ENCODE measurements around the gene SPAG5.

Gene SPAG5

GRCh38 chr17:28624148-28624547, 25.3 kb upstream of the SPAG5 start:
- no peaks in the 10 kb centered on the region for H3K27me3 Mint-ChIP-seq (ENCODE audit: low read depth)
- no peak overlapping the region for H3K4me3 Mint-ChIP-seq
- no peak overlapping the region for H3K27ac Mint-ChIP-seq
- H3K4me1 Mint-ChIP-seq: no peaks in the 10 kb centered on the region
- H3K36me3 Mint-ChIP-seq (ENCODE audit: low read depth): peaks cover 79% of the 10 kb centered on the region
- TF ChIP-seq CTCF (IDR thresholded peaks at IDR 0.05; ENCODE audit: unreplicated experiment in 3 of 3): no peak
- H3K9me3 Mint-ChIP-seq: no peaks in the 10 kb centered on the region

DNA sequence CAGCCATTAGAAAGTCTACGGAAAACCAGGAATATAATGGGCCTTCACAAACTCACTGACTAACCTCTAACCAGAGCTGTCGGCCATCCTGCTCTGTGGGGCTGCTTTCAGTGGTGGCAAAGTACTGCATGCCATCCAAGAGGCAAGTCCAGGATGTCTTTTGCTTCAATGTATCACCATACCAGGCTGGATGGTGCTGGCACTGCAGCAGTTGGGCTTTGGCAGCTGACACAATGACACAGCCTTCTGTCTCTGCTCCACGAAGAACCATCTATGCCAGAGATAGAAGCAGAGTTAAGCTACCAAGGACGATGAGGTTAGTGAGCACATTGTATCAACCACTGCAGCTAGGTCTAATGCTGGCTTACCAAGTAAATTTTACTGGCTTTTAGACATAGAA, 24.9 kb upstream of the SPAG5 start:
- Mint-ChIP-seq H3K9me3 (no peaks in the 10 kb centered on the region), H3K36me3 (ENCODE audit: low read depth) (peaks cover 83% of the 10 kb centered on the region), H3K27me3 (ENCODE audit: low read depth) (no peaks in the 10 kb centered on the region), H3K4me3 (no peak overlapping the region), H3K27ac (no peak overlapping the region), H3K4me1 (no peaks in the 10 kb centered on the region)
- TF ChIP-seq CTCF (IDR thresholded peaks at IDR 0.05; ENCODE audit: unreplicated experiment in 3 of 3): no peak

DNA sequence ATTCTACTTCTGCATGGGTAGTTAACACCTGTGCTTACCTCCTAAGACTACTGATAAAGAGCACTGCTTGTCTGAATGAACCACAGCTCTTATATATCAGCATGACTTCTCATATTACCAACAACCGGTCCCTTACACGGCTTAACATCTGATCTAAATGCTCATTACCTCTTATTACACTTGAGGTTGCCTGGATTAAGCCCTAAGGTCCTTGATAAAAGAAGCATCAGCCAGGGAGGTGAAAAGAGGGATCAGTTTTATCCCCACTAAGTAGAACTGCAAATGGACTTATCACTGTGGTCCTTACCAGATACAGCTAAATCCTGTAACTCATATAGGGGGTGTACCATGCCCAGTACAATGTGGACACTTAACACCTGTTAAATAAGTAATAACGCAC, 23.4 kb upstream of the SPAG5 start:
- no peaks in the 10 kb centered on the region for H3K4me1 Mint-ChIP-seq
- H3K36me3 Mint-ChIP-seq (ENCODE audit: low read depth): peaks cover 84% of the 10 kb centered on the region
- no peak for TF ChIP-seq CTCF (IDR thresholded peaks at IDR 0.05; ENCODE audit: unreplicated experiment in 3 of 3)

GRCh38 chr17:28620010-28620409, 21.2 kb upstream of the SPAG5 start:
- Mint-ChIP-seq H3K4me1 (peaks cover 6% of the 10 kb centered on the region), H3K36me3 (ENCODE audit: low read depth) (peaks cover 83% of the 10 kb centered on the region), H3K27me3 (ENCODE audit: low read depth) (no peaks in the 10 kb centered on the region), H3K27ac (no peak overlapping the region), H3K9me3 (no peaks in the 10 kb centered on the region), H3K4me3 (no peak overlapping the region)
- TF ChIP-seq CTCF (IDR thresholded peaks at IDR 0.05; ENCODE audit: unreplicated experiment in 3 of 3): no peak

More for the DNA sequence above, 23.4 kb upstream of the SPAG5 start:
- no peak overlapping the region for H3K4me3 Mint-ChIP-seq
- H3K27me3 Mint-ChIP-seq (ENCODE audit: low read depth): no peaks in the 10 kb centered on the region
- H3K27ac Mint-ChIP-seq: no peak overlapping the region
- no peaks in the 10 kb centered on the region for H3K9me3 Mint-ChIP-seq

GRCh38 chr17:28618464-28618863, 19.6 kb upstream of the SPAG5 start:
- H3K4me3 Mint-ChIP-seq: no peak overlapping the region
- peaks cover 79% of the 10 kb centered on the region for H3K36me3 Mint-ChIP-seq (ENCODE audit: low read depth)
- no peaks in the 10 kb centered on the region for H3K27me3 Mint-ChIP-seq (ENCODE audit: low read depth)
- no peak overlapping the region for H3K27ac Mint-ChIP-seq
- TF ChIP-seq CTCF (IDR thresholded peaks at IDR 0.05; ENCODE audit: unreplicated experiment in 3 of 3): no peak
- H3K4me1 Mint-ChIP-seq: peaks cover 6% of the 10 kb centered on the region
- no peaks in the 10 kb centered on the region for H3K9me3 Mint-ChIP-seq

- no peaks in the 10 kb centered on the region for H3K9me3 Mint-ChIP-seq
- no peak for TF ChIP-seq CTCF (IDR thresholded peaks at IDR 0.05; ENCODE audit: unreplicated experiment in 3 of 3)
- no peak overlapping the region for H3K27ac Mint-ChIP-seq
- H3K36me3 Mint-ChIP-seq (ENCODE audit: low read depth): peaks cover 71% of the 10 kb centered on the region
- H3K4me1 Mint-ChIP-seq: peaks cover 6% of the 10 kb centered on the region
- no peak overlapping the region for H3K4me3 Mint-ChIP-seq
- no peaks in the 10 kb centered on the region for H3K27me3 Mint-ChIP-seq (ENCODE audit: low read depth)
Measured at GRCh38 chr17:28616281-28616680, 17.5 kb upstream of the SPAG5 start.

All from nephron (organoid).